NB4 (cell line): Measurements from ENCODE around the gene DIO3.
"Not testable (repeated sequence)": the region's sequence is repeated elsewhere in the genome, so short reads cannot be mapped to it uniquely, and the experiment has no call there.

Experiments
- DNase-seq: peaks from one replicate; pipeline ENCODE4 v3.0.0; 2010; ENCODE audit warnings: low read depth
- H3K4me3 ChIP-seq: one replicate; pipeline ENCODE4 v1.5.1; 2011; ENCODE audit warnings: mild to moderate bottlenecking, low read depth, low read length, moderate library complexity
- MAX ChIP-seq: IDR thresholded peaks from 2 replicates; pipeline ENCODE4 v1.6.1; 2011; ENCODE audit warnings: low read depth, low read length
- MYC ChIP-seq: IDR thresholded peaks from 2 replicates; pipeline ENCODE4 v1.6.1; 2011; ENCODE audit warnings: low read depth, low read length
- POLR2A ChIP-seq: IDR thresholded peaks from 2 replicates; pipeline ENCODE4 v1.6.1; 2011; ENCODE audit warnings: mild to moderate bottlenecking; ENCODE audit not compliant: insufficient read length; ENCODE audit errors: extremely low read depth
- TF ChIP-seq, protein P1 (sequence below): IDR thresholded peaks from one replicate; pipeline ENCODE4 v1.5.1; 2012; ENCODE audit warnings: low read depth, low read length

Gene DIO3

GRCh38 chr14:101564444-101564776 is 3.1 kb downstream of the DIO3 start:
- no peak overlapping the region for H3K4me3 ChIP-seq
- DNase-seq, result no peak
- TF ChIP-seq, protein P1, sequence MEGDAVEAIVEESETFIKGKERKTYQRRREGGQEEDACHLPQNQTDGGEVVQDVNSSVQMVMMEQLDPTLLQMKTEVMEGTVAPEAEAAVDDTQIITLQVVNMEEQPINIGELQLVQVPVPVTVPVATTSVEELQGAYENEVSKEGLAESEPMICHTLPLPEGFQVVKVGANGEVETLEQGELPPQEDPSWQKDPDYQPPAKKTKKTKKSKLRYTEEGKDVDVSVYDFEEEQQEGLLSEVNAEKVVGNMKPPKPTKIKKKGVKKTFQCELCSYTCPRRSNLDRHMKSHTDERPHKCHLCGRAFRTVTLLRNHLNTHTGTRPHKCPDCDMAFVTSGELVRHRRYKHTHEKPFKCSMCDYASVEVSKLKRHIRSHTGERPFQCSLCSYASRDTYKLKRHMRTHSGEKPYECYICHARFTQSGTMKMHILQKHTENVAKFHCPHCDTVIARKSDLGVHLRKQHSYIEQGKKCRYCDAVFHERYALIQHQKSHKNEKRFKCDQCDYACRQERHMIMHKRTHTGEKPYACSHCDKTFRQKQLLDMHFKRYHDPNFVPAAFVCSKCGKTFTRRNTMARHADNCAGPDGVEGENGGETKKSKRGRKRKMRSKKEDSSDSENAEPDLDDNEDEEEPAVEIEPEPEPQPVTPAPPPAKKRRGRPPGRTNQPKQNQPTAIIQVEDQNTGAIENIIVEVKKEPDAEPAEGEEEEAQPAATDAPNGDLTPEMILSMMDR, result no peak
- no peak for TF ChIP-seq MAX

DNA sequence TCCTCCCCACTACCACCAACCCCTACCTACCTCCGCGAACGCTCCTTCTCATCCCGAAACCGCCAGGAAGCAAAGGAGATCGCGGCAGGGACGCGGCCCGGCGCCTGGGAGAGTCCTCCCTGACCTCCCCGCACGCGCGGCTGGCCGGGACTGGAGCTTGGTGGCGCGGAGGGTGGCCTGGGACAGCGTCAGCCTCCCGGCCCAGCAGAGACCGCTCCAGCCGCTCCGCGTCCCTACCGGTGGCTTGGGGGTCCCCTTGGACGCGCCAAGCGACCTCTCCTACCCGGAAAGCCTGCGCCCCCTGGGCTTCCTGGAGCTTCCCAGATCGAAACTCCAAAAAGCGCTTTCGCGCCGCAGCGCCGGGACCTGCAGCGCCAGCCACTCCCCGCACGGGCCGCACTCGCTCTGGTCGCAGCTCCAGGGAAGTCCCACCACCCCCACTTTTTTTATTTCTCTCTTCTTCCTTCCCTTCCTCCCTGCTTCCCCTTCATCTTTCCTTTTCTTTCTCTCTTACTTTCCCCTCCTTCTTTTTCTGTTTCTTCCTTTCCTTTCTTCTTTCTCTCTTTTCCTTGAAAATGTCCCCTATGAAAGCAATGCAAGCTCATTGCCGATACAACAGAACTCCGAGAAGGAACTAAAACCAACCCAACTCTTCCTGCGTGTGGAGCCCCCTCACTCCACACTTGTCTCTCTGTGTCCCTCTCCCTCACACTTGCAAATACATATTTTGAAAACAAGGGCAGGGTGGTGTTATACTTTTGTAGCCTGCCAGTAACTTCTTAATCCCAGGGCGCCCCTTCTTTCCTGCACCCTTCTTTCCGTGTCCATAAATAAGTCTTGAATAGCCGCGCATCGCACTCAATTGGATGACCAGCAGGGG is 3.8 kb downstream of the DIO3 start:
- TF ChIP-seq MYC (no peak), MAX (no peak), POLR2A (no peak)
- TF ChIP-seq, protein P1, result no peak
- H3K4me3 ChIP-seq, result no peak overlapping the region
- DNase-seq, result no peak

GRCh38 chr14:101567252-101567651 is 6.0 kb downstream of the DIO3 start:
- no peak overlapping the region for H3K4me3 ChIP-seq
- no peak for DNase-seq
- TF ChIP-seq MYC, result no peak
- TF ChIP-seq POLR2A, result no peak
- TF ChIP-seq, protein P1, result no peak
- no peak for TF ChIP-seq MAX

DNA sequence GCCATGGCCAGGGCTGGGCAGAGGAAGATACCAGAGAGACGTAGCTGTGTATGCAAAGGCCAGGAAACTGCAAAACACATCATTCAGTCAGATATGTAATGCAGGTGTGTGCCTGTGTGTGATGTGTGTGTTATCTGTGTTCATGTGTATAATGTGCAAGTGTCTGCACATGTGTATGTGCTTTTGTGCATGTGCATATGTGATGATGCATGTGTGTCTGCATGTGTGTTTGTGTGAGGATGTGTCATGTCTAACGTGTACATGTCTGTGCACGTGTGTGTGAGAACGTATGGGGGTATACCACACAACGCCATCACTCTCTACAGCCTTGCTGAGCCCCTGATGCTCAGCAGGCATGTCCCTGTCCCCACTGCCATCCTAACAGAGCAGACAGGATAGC is 9.7 kb downstream of the DIO3 start:
- no peak for TF ChIP-seq MYC
- TF ChIP-seq, protein P1, result no peak
- no peak for TF ChIP-seq POLR2A
- no peak for TF ChIP-seq MAX
- DNase-seq, result no peak
- no peak overlapping the region for H3K4me3 ChIP-seq

GRCh38 chr14:101572526-101572925 is 11.2 kb downstream of the DIO3 start:
- not testable (repeated sequence) for DNase-seq, H3K4me3 ChIP-seq

DNA sequence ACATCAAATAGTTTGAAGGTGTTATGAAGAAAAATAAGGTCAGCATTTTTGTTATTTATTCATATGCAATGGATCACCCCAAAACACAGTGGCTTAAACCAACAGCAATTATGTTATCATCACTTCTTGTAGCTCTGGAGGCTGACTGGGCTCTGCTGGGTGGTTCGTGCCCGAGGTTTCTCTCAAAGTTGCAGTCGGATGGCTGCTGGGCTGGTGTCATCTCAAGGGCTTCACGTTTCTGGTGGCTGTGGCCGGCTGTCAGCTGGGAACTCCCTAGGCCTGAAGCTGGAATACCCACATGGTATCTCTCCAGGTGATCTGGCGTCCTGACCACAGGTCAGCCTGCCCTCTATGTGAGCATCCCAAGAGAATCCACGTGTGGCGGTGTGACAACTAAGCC is 12.0 kb downstream of the DIO3 start:
- H3K4me3 ChIP-seq, result no peak overlapping the region
- no peak for DNase-seq
- TF ChIP-seq MYC, result no peak
- TF ChIP-seq, protein P1, result no peak
- TF ChIP-seq POLR2A, result no peak
- no peak for TF ChIP-seq MAX
